Brain microvascular endothelial cell (primary cell): ENCODE data around the gene PIEZO2.

Experiments used
- DNase-seq: peaks from one replicate; pipeline ENCODE4 v3.0.0-alpha.2; 2020
- H3K27ac ChIP-seq: fragments of 250-450 bp; sonication (Bioruptor Pico); 2 replicates; pipeline ENCODE4 v1.5.1; 2020; ENCODE audit warnings: mild to moderate bottlenecking, moderate library complexity
- H3K27me3 ChIP-seq: fragments of 250-450 bp; sonication (Bioruptor Pico); replicated peaks from 2 replicates; pipeline ENCODE4 v1.5.1; 2020; ENCODE audit warnings: mild to moderate bottlenecking
- H3K36me3 ChIP-seq: fragments of 250-450 bp; sonication (Bioruptor Pico); replicated peaks from 2 replicates; pipeline ENCODE4 v1.5.1; 2020; ENCODE audit warnings: mild to moderate bottlenecking
- H3K4me3 ChIP-seq: 2 replicates; pipeline ENCODE4 v1.5.1; 2011; ENCODE audit warnings: low read depth, mild to moderate bottlenecking, control low read depth, low read length, moderate library complexity
- in situ Hi-C: cut with HindIII; loops from 2 replicates; pipeline ENCODE4 v1.10.0; 2017; ENCODE audit warnings: low sequenced_read_pairs, low pct_ligation_motif_present
- TF ChIP-seq, protein P1 (sequence below): IDR thresholded peaks from 2 replicates; pipeline ENCODE4 v1.5.1; 2011; ENCODE audit warnings: low read depth, mild to moderate bottlenecking, moderate library complexity, low read length, control low read depth, inconsistent platforms; ENCODE audit errors: missing control alignments

Gene PIEZO2

DNA sequence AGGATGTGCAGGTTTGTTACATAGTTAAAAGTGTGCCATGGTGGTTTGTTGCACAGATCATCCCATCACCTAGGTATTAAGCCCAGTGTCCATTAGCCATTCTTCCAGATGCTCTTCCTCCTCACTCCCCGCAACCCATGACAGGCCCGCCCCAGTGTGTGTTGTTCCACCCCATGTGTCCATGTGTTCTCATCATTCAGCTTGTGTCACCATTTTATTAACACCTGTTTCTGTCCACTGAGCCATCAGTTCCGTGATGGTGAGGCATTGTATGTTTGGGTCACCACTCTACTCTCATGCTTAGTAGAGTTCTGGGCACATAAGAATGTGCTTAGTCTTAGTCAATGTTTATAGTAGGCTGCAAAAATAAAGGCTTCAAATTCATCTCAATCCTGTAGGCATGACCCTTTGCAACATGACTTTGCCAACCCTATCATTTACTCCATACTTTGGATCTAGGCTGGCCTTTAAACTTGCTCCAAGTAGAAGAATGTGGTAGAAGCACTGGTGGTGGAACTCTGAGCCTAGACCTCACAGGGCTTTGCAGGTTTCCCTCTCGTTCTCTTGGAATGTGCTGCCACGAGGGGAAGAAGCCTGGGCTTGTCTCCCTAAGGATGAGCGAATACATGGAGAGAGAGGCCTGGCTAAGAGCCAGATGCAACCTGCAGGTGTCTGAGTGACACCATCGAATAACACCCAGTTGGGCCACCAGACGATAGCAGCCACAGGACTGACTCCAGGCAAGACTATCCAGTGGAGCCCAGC, 462.0 kb downstream of the PIEZO2 start:
- Histone ChIP-seq H3K27me3 (no peaks in the 10 kb centered on the region), H3K27ac (no peak overlapping the region), H3K36me3 (no peaks in the 10 kb centered on the region), H3K4me3 (no peak overlapping the region)
- in situ Hi-C loops: no loop called here
- peak; percentile 2 for DNase-seq
- TF ChIP-seq, protein P1, sequence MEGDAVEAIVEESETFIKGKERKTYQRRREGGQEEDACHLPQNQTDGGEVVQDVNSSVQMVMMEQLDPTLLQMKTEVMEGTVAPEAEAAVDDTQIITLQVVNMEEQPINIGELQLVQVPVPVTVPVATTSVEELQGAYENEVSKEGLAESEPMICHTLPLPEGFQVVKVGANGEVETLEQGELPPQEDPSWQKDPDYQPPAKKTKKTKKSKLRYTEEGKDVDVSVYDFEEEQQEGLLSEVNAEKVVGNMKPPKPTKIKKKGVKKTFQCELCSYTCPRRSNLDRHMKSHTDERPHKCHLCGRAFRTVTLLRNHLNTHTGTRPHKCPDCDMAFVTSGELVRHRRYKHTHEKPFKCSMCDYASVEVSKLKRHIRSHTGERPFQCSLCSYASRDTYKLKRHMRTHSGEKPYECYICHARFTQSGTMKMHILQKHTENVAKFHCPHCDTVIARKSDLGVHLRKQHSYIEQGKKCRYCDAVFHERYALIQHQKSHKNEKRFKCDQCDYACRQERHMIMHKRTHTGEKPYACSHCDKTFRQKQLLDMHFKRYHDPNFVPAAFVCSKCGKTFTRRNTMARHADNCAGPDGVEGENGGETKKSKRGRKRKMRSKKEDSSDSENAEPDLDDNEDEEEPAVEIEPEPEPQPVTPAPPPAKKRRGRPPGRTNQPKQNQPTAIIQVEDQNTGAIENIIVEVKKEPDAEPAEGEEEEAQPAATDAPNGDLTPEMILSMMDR: no peak

DNA sequence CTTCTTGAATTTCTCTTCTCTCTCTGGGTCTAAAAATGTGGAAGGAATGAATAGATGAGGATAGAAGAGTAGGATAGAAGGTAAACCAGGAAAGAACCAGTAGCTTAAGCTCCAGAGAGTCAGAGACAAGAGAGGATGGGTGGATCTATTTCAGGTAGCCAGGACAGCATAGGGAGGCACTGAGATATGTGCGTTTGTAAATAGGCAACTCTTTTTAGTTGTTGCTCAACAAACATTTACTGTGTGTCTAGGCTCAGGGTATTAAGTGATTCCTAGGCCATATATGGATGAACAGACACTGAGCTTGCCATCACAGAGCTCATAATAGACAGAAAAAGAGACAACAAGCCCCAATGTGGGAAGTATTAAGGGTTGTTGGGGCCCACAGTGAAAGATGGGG, 463.1 kb downstream of the PIEZO2 start:
- no peak for DNase-seq
- no peaks in the 10 kb centered on the region for H3K27me3 ChIP-seq
- TF ChIP-seq, protein P1: no peak
- no peak overlapping the region for H3K27ac ChIP-seq
- H3K36me3 ChIP-seq: no peaks in the 10 kb centered on the region
- no peak overlapping the region for H3K4me3 ChIP-seq
- in situ Hi-C loops: no loop called here

DNA sequence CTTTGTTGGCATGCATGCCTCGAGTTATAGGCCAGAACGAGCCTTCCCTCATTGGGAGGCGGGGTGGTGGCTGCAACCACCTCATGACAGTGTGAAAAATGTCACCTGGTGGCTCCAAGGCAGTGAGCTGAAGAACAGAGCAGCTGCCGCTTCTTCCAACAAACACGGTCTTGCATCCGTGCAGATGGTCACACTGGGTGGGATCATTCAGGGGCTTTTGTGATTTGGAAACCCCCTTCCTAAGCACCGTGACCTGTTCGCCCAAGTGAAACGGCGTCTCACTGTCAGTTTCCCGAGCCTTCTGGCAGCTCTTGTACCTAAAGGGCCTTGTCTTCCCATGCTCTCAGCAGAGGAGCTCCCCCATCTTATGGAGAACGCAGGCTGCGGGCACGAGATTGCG, 463.9 kb downstream of the PIEZO2 start:
- no peak for DNase-seq
- Histone ChIP-seq H3K27me3 (no peaks in the 10 kb centered on the region), H3K4me3 (no peak overlapping the region), H3K27ac (no peak overlapping the region), H3K36me3 (no peaks in the 10 kb centered on the region)
- in situ Hi-C loops: no loop called here
- TF ChIP-seq, protein P1: no peak

GRCh38 chr18:10682368-10682714, 467.0 kb downstream of the PIEZO2 start:
- Histone ChIP-seq H3K27ac (no peak overlapping the region), H3K4me3 (no peak overlapping the region), H3K36me3 (no peaks in the 10 kb centered on the region), H3K27me3 (no peaks in the 10 kb centered on the region)
- TF ChIP-seq, protein P1: no peak
- DNase-seq: no peak
- in situ Hi-C loops: no loop called here

DNA sequence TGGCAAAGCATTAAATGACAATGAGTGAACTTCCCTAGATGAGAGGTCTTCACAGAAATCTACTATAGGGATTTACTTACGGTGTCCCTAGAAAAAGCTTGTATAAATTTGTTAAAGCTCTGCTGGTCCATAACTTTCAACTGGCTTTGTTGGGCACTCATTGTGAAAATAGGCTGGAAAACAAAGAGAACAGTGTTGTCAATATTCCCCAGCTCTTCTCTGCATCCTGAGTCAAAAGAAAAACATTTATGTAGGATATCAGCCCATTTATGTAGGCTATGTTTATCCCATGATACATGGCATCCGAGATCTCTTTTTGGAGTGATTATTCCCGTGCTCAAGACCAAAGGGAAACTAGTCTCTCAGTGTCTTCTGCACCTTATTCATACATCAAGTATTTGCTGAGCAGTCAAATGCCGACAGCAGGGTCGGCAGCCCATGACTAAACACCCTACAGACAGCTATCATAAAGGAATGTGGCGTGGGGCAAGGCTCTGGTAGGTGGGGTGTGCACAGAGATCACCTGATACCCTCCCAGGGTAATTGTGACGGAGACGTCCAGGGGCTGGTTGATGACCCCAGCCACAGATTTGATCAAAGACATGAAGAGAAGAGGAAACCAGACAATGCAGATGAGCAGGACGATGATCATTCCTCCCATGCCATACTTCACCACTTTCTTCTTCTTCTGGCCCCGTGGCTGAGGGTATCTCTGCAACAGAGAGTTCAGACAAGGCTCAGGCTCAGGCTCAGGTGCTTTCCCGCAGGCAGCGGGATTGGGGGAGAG, 467.6 kb downstream of the PIEZO2 start:
- DNase-seq: peak; percentile 73
- Histone ChIP-seq H3K36me3 (no peaks in the 10 kb centered on the region), H3K27me3 (no peaks in the 10 kb centered on the region), H3K27ac (peak overlapping the region; percentile 22), H3K4me3 (no peak overlapping the region)
- TF ChIP-seq, protein P1: no peak
- in situ Hi-C loops: no loop called here
